ENCODE measurements around the gene IDS.

The IDS gene

DNA sequence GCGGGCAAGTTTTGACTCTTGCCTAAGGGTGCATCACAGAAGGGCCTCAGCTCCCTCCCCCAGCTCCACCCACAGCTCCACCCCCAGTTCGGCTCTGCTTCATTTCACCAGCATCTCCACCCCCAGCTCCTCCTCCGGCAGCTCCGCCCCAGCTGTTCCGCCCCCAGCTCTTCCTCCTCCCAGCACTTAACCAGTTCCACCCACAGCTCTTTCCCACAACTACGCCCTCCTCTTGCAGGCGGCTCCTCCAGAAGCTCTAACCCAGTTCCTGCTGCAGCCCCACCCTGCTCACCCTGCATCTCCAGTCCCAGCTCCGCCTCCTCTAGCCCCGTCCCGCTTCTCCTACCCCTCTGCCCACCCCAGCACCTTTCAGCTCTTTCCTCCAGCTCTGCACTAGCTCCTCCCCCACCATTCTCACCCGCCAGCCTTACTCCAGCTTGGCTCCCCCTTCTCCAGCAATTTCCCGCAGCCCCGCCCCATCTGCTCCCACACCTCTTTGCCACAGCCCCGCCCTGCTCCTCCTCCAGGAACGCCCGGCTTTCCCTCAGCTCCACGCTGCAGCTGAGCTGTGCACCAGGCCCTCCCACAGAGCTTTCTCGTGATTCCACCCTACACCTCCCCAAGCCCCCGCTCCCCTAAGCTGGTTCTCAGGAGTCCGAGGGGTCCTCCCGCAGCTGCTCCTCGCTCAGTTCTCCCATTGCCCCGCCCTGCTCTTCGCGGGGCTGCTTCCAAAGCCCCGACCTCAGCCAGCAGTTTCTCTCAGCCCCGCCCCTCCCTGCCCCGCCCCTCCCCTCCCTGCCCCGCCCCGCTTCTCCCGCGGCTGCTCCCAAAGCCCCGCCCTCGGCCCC is 34.4 kb upstream of the IDS start (continued):
- TF ChIP-seq, protein P1, sequence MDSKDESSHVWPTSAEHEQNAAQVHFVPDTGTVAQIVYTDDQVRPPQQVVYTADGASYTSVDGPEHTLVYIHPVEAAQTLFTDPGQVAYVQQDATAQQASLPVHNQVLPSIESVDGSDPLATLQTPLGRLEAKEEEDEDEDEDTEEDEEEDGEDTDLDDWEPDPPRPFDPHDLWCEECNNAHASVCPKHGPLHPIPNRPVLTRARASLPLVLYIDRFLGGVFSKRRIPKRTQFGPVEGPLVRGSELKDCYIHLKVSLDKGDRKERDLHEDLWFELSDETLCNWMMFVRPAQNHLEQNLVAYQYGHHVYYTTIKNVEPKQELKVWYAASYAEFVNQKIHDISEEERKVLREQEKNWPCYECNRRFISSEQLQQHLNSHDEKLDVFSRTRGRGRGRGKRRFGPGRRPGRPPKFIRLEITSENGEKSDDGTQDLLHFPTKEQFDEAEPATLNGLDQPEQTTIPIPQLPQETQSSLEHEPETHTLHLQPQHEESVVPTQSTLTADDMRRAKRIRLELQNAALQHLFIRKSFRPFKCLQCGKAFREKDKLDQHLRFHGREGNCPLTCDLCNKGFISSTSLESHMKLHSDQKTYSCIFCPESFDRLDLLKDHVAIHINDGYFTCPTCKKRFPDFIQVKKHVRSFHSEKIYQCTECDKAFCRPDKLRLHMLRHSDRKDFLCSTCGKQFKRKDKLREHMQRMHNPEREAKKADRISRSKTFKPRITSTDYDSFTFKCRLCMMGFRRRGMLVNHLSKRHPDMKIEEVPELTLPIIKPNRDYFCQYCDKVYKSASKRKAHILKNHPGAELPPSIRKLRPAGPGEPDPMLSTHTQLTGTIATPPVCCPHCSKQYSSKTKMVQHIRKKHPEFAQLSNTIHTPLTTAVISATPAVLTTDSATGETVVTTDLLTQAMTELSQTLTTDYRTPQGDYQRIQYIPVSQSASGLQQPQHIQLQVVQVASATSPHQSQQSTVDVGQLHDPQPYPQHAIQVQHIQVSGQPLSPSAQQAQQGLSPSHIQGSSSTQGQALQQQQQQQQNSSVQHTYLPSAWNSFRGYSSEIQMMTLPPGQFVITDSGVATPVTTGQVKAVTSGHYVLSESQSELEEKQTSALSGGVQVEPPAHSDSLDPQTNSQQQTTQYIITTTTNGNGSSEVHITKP (tag by site-specific recombination; IDR thresholded peaks at IDR 0.05) = peak; percentile 54
- TF ChIP-seq ZNF274 (IDR thresholded peaks at IDR 0.05; ENCODE audit: low read length) (no peak), ZNF274 (tag by site-specific recombination; IDR thresholded peaks at IDR 0.05; ENCODE audit: borderline replicate concordance) (no peak), ZXDB (tag by site-specific recombination; IDR thresholded peaks at IDR 0.05) (no peak), ZNF792 (tag by site-specific recombination; IDR thresholded peaks at IDR 0.05) (no peak), HOXC10 (CRISPR knock-in tag; IDR thresholded peaks at IDR 0.05) (no peak), KLF8 (tag by site-specific recombination; IDR thresholded peaks at IDR 0.05) (peak; percentile 47; the same call in 1 of the 2 replicates), ZIC2 (tag by site-specific recombination; IDR thresholded peaks at IDR 0.05) (no peak), GLIS1 (tag by site-specific recombination; IDR thresholded peaks at IDR 0.05) (peak; percentile 70), ZNF239 (tag by site-specific recombination; IDR thresholded peaks at IDR 0.05) (no peak), ZNF707 (tag by site-specific recombination; IDR thresholded peaks at IDR 0.05) (no peak), SP3 (tag by site-specific recombination; IDR thresholded peaks at IDR 0.05) (peak; percentile 95), ZNF510 (tag by site-specific recombination; IDR thresholded peaks at IDR 0.05; ENCODE audit: insufficient replicate concordance) (no peak), ZNF585B (tag by site-specific recombination; IDR thresholded peaks at IDR 0.05) (no peak), ZNF19 (tag by site-specific recombination; IDR thresholded peaks at IDR 0.05; ENCODE audit: low read depth) (no peak), ZNF624 (tag by site-specific recombination; IDR thresholded peaks at IDR 0.05) (no peak), ZNF292 (tag by site-specific recombination; IDR thresholded peaks at IDR 0.05; ENCODE audit: borderline replicate concordance, low read depth) (no peak), ZNF416 (tag by site-specific recombination; IDR thresholded peaks at IDR 0.05) (no peak), ZBTB20 (tag by site-specific recombination; IDR thresholded peaks at IDR 0.05) (no peak; the same call in 1 of the 2 replicates), ZBTB48 (tag by site-specific recombination; IDR thresholded peaks at IDR 0.05) (no peak), ZNF10 (tag by site-specific recombination; IDR thresholded peaks at IDR 0.05) (no peak), ZNF140 (tag by site-specific recombination; IDR thresholded peaks at IDR 0.05) (no peak), OVOL3 (tag by site-specific recombination; IDR thresholded peaks at IDR 0.05) (no peak), ZNF530 (tag by site-specific recombination; IDR thresholded peaks at IDR 0.05; ENCODE audit: low read depth) (no peak), KLF16 (tag by site-specific recombination; IDR thresholded peaks at IDR 0.05) (0 out of 2 replicates have a peak, but pooled peaks have one; percentile 31), ZNF501 (tag by site-specific recombination; IDR thresholded peaks at IDR 0.05) (no peak), SP2 (tag by site-specific recombination; IDR thresholded peaks at IDR 0.05) (peak; percentile 78)
- TF ChIP-seq, protein P2, sequence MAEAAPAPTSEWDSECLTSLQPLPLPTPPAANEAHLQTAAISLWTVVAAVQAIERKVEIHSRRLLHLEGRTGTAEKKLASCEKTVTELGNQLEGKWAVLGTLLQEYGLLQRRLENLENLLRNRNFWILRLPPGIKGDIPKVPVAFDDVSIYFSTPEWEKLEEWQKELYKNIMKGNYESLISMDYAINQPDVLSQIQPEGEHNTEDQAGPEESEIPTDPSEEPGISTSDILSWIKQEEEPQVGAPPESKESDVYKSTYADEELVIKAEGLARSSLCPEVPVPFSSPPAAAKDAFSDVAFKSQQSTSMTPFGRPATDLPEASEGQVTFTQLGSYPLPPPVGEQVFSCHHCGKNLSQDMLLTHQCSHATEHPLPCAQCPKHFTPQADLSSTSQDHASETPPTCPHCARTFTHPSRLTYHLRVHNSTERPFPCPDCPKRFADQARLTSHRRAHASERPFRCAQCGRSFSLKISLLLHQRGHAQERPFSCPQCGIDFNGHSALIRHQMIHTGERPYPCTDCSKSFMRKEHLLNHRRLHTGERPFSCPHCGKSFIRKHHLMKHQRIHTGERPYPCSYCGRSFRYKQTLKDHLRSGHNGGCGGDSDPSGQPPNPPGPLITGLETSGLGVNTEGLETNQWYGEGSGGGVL (tag by site-specific recombination; IDR thresholded peaks at IDR 0.05) = peak; percentile 57
- TF ChIP-seq, protein P3, sequence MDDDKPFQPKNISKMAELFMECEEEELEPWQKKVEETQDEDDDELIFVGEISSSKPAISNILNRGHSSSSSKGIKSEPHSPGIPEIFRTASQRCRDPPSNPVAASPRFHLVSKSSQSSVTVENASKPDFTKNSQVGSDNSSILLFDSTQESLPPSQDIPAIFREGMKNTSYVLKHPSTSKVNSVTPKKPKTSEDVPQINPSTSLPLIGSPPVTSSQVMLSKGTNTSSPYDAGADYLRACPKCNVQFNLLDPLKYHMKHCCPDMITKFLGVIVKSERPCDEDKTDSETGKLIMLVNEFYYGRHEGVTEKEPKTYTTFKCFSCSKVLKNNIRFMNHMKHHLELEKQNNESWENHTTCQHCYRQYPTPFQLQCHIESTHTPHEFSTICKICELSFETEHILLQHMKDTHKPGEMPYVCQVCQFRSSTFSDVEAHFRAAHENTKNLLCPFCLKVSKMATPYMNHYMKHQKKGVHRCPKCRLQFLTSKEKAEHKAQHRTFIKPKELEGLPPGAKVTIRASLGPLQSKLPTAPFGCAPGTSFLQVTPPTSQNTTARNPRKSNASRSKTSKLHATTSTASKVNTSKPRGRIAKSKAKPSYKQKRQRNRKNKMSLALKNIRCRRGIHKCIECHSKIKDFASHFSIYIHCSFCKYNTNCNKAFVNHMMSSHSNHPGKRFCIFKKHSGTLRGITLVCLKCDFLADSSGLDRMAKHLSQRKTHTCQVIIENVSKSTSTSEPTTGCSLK (tag by site-specific recombination; IDR thresholded peaks at IDR 0.05) = no peak
- TF ChIP-seq, protein P4, sequence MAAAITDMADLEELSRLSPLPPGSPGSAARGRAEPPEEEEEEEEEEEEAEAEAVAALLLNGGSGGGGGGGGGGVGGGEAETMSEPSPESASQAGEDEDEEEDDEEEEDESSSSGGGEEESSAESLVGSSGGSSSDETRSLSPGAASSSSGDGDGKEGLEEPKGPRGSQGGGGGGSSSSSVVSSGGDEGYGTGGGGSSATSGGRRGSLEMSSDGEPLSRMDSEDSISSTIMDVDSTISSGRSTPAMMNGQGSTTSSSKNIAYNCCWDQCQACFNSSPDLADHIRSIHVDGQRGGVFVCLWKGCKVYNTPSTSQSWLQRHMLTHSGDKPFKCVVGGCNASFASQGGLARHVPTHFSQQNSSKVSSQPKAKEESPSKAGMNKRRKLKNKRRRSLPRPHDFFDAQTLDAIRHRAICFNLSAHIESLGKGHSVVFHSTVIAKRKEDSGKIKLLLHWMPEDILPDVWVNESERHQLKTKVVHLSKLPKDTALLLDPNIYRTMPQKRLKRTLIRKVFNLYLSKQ (tag by site-specific recombination; IDR thresholded peaks at IDR 0.05; ENCODE audit: borderline replicate concordance) = no peak
- TF ChIP-seq, protein P5, sequence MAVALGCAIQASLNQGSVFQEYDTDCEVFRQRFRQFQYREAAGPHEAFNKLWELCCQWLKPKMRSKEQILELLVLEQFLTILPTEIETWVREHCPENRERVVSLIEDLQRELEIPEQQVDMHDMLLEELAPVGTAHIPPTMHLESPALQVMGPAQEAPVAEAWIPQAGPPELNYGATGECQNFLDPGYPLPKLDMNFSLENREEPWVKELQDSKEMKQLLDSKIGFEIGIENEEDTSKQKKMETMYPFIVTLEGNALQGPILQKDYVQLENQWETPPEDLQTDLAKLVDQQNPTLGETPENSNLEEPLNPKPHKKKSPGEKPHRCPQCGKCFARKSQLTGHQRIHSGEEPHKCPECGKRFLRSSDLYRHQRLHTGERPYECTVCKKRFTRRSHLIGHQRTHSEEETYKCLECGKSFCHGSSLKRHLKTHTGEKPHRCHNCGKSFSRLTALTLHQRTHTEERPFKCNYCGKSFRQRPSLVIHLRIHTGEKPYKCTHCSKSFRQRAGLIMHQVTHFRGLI (tag by site-specific recombination; IDR thresholded peaks at IDR 0.05) = no peak

All from HEK293 (cell line).